GM12878 (cell line): ENCODE measurements around the gene FTO. TPM values are rescaled to one million over a fixed set of nuclear protein-coding genes. Genes with fewer than 3 reads are reported as not detected.

ENCODE experiments used
- ATAC-seq: fragments of 200-7000 bp; cut with Tn5 transposase; 3 replicates; pipeline ENCODE4 v1.9.1; 2020; ENCODE audit warnings: mild to moderate bottlenecking, moderate library complexity
- BruUV-seq: library from RNA; stranded (reverse); fragments of 400-500 nt; replicated peaks from 2 replicates; lab custom pipeline; 2021; lab: Mats Ljungman, UMichigan
- CTCF ChIA-PET: fragments of 300-600 bp; sonication (Branson Sonifier 250); formaldehyde crosslinking; extraction: SDS; loops from one replicate; lab custom pipeline; 2021; ENCODE audit warnings: inconsistent platforms; lab: Yijun Ruan, JAX
- POLR2A ChIA-PET: fragments of 350-600 bp; formaldehyde crosslinking; extraction: SDS; loops from one replicate; lab custom pipeline; 2021; ENCODE audit warnings: inconsistent platforms; lab: Charles Lee
- RAD21 ChIA-PET: fragments of 300-600 bp; sonication (Branson Sonifier 250); formaldehyde crosslinking; loops from one replicate; lab custom pipeline; 2023; ENCODE audit warnings: antibody characterized with exemption; ENCODE audit not compliant: unreplicated experiment; lab: Charles Lee
- SMC1A ChIA-PET: fragments of 300-600 bp; sonication (Branson Sonifier 250); formaldehyde crosslinking; loops from one replicate; lab custom pipeline; 2023; ENCODE audit not compliant: unreplicated experiment, uncharacterized antibody; lab: Charles Lee
- DNase-seq: peaks from one replicate; pipeline ENCODE4 v3.0.0-alpha.2; 2011; ENCODE audit warnings: low read depth, low spot score
- FAIRE-seq: peaks from 3 replicates; lab custom pipeline; 2011; peaks lifted over from hg19 to GRCh38; lab: Jason Lieb, UNC
- H2AFZ ChIP-seq: 2 replicates; pipeline ENCODE4 v1.6.0; 2011; ENCODE audit warnings: low read depth, low read length, control low read depth; ENCODE audit not compliant: control insufficient read depth
- H3K27ac ChIP-seq: 2 replicates; pipeline ENCODE4 v1.5.1; 2011; ENCODE audit warnings: control low read depth; ENCODE audit not compliant: control insufficient read depth, insufficient read depth
- H3K27me3 ChIP-seq, 2 experiments: replicated peaks in 1 of 2; 2 replicates each; pipeline versions ENCODE4 v1.6.0 to v1.6.1; 2011; ENCODE audit warnings: low read length in 1 of 2; ENCODE audit not compliant: control insufficient read depth in 2 of 2, insufficient read depth in 2 of 2
- H3K36me3 ChIP-seq, 2 experiments: 2 replicates each; pipeline ENCODE4 v1.5.1; 2011; ENCODE audit warnings: low read length in 1 of 2; ENCODE audit not compliant: control insufficient read depth in 2 of 2, insufficient read depth in 2 of 2
- H3K4me1 ChIP-seq: 2 replicates; pipeline ENCODE4 v1.6.1; 2011; ENCODE audit warnings: mild to moderate bottlenecking, low read length, moderate library complexity, mixed read lengths; ENCODE audit not compliant: control insufficient read depth, insufficient read depth
- H3K4me2 ChIP-seq: 2 replicates; pipeline ENCODE4 v1.6.0; 2011; ENCODE audit warnings: control low read depth; ENCODE audit not compliant: control insufficient read depth, insufficient read depth
- H3K4me3 ChIP-seq: fragments of 200-600 bp; sonication (generic); 2 replicates; pipeline ENCODE4 v1.5.1; 2016
- H3K79me2 ChIP-seq: 2 replicates; pipeline ENCODE4 v1.6.0; 2011; ENCODE audit warnings: low read length; ENCODE audit not compliant: control insufficient read depth, insufficient read depth
- H3K9ac ChIP-seq: 2 replicates; pipeline ENCODE4 v1.8.0; 2011; ENCODE audit warnings: low read length, control low read depth, mixed read lengths; ENCODE audit not compliant: control insufficient read depth, insufficient read depth
- H3K9me3 ChIP-seq: replicated peaks from 3 replicates; pipeline ENCODE4 v1.5.1; 2011; ENCODE audit warnings: mild to moderate bottlenecking, low read length; ENCODE audit not compliant: control insufficient read depth, insufficient read depth
- H4K20me1 ChIP-seq: 2 replicates; pipeline ENCODE4 v1.6.0; 2011; ENCODE audit not compliant: control insufficient read depth, insufficient read depth
- CHD1 ChIP-seq: IDR thresholded peaks from 2 replicates; pipeline ENCODE4 v1.6.1; 2012; ENCODE audit warnings: low read depth, low read length, improper control_type of control experiment
- GATAD2B ChIP-seq: fragments of 450-650 bp; conservative IDR thresholded peaks from 2 replicates; pipeline ENCODE4 v1.6.1; 2017; ENCODE audit warnings: low read depth, mild to moderate bottlenecking, moderate library complexity
- KAT2A ChIP-seq: conservative IDR thresholded peaks from 2 replicates; pipeline ENCODE4 v1.6.1; 2011; ENCODE audit warnings: low read depth, low read length; ENCODE audit not compliant: control insufficient read depth
- NFXL1 ChIP-seq: fragments of 450-650 bp; IDR thresholded peaks from 2 replicates; pipeline ENCODE4 v1.6.1; 2017; ENCODE audit warnings: antibody characterized with exemption, mild to moderate bottlenecking, borderline replicate concordance
- WGBS: methylation state at CpG from one replicate; pipeline ENCODE4 v1.1.6; 2016; ENCODE audit warnings: low lambda C conversion rate; ENCODE audit not compliant: insufficient replicate concordance, insufficient coverage; ENCODE audit errors: missing lambda C conversion rate; 5-methylcytosine and 5-hydroxymethylcytosine counted together
- in situ Hi-C: fragments of 300-500 bp; cut with MboI; formaldehyde crosslinking; loops from 9 replicates; pipeline ENCODE4 v1.14.3; 2018; ENCODE audit warnings: mixed read lengths
- intact Hi-C: fragments of 100-400 bp; cut with micrococcal nuclease; formaldehyde crosslinking; loops from one replicate; pipeline ENCODE4 v1.14.2; 2022; ENCODE audit not compliant: unreplicated experiment
- polyA plus RNA-seq, 11 experiments: library from polyadenylated mRNA; depleted of rRNA in 4 of 11; unstranded in 6 of 11; stranded (reverse) in 5 of 11; fragments of >200 nt; fragmentation: Nextera tagmentation in 4 of 11; fragmentation: Illumina TruSeq in 1 of 11; extraction: Ambion mirVana in 4 of 11; extraction: Trizol in 1 of 11; gene quantifications; 1 replicate in 1 of 11; 2 replicates in 10 of 11; pipeline versions ENCODE4 v1.2.1 to v1.2.3, GENCODE V29; 2011 to 2016; ENCODE audit warnings: inconsistent platforms in 2 of 11, missing spikeins in 2 of 11, low read depth in 1 of 11
- total RNA-seq, 4 experiments: library from RNA; depleted of rRNA in 3 of 4; stranded (reverse); fragments of >200 nt in 3 of 4; fragmentation: Illumina TruSeq in 1 of 4; extraction: Trizol in 1 of 4; gene quantifications; 2 replicates each; pipeline versions ENCODE4 v1.2.1 to v1.2.3, GENCODE V29; 2013 to 2021
- TF ChIP-seq, protein P1 (sequence below): fragments of 450-650 bp; IDR thresholded peaks from 2 replicates; pipeline ENCODE4 v1.6.1; 2018; ENCODE audit warnings: mild to moderate bottlenecking, low read depth, moderate library complexity; ENCODE audit not compliant: partially characterized antibody
- TF ChIP-seq, protein P2 (sequence below): fragments of 150-350 bp; IDR thresholded peaks from 2 replicates; pipeline ENCODE4 v1.6.1; 2014; ENCODE audit warnings: mild to moderate bottlenecking, low read depth, low read length

FTO gene
- total and polyA plus RNA-seq, 10 of the 15 experiments (the other 5 are each of a cell fraction or from before 2014, with no cell fraction given): 20.1 to 55.0 (median 47.0) TPM

DNA sequence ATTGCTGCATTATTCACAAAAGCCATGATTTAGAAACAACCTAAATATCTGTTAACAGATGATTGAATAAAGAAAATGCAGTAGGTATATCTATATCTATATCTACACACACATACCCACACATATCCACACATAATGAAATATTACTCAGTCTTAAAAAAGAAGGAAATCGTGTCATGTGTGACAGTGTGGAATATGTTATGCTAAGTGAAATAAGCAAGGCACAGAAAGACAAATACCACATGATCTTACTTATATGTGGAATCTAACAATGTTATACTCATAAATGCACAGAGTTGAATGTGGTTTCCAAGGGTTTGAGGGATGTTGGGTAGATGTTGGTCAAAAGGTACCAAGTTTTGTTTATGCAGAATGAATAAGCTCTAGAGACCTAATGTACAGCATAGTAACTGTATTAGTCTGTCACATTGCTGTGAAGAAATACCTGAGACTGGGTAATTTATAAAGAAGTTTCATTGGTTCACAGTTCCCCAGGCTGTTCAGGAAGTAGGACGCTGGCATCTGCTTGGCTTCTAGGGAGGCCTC lies 156.1 kb downstream of the FTO start (continued):
- TF ChIP-seq CHD1 (no peak), NFXL1 (no peak)
- TF ChIP-seq, protein P1, sequence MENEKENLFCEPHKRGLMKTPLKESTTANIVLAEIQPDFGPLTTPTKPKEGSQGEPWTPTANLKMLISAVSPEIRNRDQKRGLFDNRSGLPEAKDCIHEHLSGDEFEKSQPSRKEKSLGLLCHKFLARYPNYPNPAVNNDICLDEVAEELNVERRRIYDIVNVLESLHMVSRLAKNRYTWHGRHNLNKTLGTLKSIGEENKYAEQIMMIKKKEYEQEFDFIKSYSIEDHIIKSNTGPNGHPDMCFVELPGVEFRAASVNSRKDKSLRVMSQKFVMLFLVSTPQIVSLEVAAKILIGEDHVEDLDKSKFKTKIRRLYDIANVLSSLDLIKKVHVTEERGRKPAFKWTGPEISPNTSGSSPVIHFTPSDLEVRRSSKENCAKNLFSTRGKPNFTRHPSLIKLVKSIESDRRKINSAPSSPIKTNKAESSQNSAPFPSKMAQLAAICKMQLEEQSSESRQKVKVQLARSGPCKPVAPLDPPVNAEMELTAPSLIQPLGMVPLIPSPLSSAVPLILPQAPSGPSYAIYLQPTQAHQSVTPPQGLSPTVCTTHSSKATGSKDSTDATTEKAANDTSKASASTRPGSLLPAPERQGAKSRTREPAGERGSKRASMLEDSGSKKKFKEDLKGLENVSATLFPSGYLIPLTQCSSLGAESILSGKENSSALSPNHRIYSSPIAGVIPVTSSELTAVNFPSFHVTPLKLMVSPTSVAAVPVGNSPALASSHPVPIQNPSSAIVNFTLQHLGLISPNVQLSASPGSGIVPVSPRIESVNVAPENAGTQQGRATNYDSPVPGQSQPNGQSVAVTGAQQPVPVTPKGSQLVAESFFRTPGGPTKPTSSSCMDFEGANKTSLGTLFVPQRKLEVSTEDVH: no peak

DNA sequence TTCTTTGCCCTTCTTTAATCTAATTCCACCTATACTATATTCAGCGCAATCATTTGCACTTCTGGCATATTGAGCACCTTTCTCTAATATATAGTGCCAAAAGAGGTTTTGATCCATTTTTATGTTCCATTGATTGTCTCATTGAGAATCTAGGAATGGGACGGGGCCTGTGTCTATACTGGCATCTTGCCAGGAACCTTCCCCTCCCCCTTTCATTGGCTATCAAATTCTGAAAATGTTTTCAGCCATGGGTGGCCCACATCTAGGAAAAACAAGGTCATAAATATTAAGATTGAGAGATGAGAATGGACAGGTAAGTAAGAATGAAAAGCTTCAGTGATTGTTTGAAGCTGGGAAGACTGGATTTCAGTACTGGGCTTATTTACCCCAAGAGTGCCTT lies 159.9 kb downstream of the FTO start:
- intact Hi-C loops: no loop called here
- BruUV-seq: no TSS peak

More for the DNA sequence above, 159.9 kb downstream of the FTO start:
- SMC1A ChIA-PET: no interaction called here
- TF ChIP-seq, protein P2, sequence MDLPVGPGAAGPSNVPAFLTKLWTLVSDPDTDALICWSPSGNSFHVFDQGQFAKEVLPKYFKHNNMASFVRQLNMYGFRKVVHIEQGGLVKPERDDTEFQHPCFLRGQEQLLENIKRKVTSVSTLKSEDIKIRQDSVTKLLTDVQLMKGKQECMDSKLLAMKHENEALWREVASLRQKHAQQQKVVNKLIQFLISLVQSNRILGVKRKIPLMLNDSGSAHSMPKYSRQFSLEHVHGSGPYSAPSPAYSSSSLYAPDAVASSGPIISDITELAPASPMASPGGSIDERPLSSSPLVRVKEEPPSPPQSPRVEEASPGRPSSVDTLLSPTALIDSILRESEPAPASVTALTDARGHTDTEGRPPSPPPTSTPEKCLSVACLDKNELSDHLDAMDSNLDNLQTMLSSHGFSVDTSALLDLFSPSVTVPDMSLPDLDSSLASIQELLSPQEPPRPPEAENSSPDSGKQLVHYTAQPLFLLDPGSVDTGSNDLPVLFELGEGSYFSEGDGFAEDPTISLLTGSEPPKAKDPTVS: no peak
- TF ChIP-seq KAT2A (no peak), GATAD2B (no peak)
- TF ChIP-seq, all 136 proteins: peak for 0
- Histone ChIP-seq H4K20me1 (no peaks in the 10 kb centered on the region), H2AFZ (no peak overlapping the region), H3K4me3 (no peak overlapping the region), H3K27ac (no peak overlapping the region), H3K79me2 (no peaks in the 10 kb centered on the region), H3K4me1 (peaks cover 4% of the 10 kb centered on the region; the same call in 1 of the 2 replicates), H3K9ac (no peak overlapping the region), H3K27me3 (no peaks in the 10 kb centered on the region), H3K9me3 (no peaks in the 10 kb centered on the region; the same call in 2 of the 3 replicates), H3K4me2 (no peak overlapping the region), H3K36me3 (no peaks in the 10 kb centered on the region)
- RAD21 ChIA-PET: no interaction called here
- DNase-seq (no peak), FAIRE-seq (no peak), ATAC-seq (no peak)
- CTCF ChIA-PET: no interaction called here
- POLR2A ChIA-PET: no interaction called here
- 98% methylated on average over 2 of the region's 2 CpGs for WGBS
- in situ Hi-C loops: no loop called here
